Activated naive CD4-positive, alpha-beta T cell treated with anti-CD3 and anti-CD28 coated beads, Interleukin-2, amount 10 ng/mL, durations not matched to agents 7 days and 5 days (primary cell): ENCODE results near the gene PUS1.
A peak's percentile ranks its signal among the peaks of the same experiment; 100 is the strongest.

Experiments
- CTCF ChIA-PET: fragments of 350-600 bp; sonication (Branson Sonifier 250); formaldehyde crosslinking; loops from one replicate; lab custom pipeline; 2021; ENCODE audit warnings: antibody characterized with exemption; lab: Charles Lee
- DNase-seq: peaks from one replicate; pipeline ENCODE4 v3.0.0-alpha.2; 2020
- H3K27ac Mint-ChIP-seq: one replicate; pipeline ENCODE4 v1.8.0; 2021; ENCODE audit warnings: mild to moderate bottlenecking, moderate library complexity, mixed read lengths
- H3K27me3 Mint-ChIP-seq: one replicate; pipeline ENCODE4 v1.8.0; 2021; ENCODE audit warnings: mild to moderate bottlenecking, mixed read lengths
- H3K36me3 Mint-ChIP-seq: one replicate; pipeline ENCODE4 v1.8.0; 2021; ENCODE audit warnings: mixed read lengths
- H3K4me1 Mint-ChIP-seq: one replicate; pipeline ENCODE4 v1.8.0; 2021; ENCODE audit warnings: mixed read lengths
- H3K4me3 Mint-ChIP-seq: one replicate; pipeline ENCODE4 v1.8.0; 2021; ENCODE audit warnings: mild to moderate bottlenecking, moderate library complexity, mixed read lengths
- H3K9me3 Mint-ChIP-seq: one replicate; pipeline ENCODE4 v1.8.0; 2021; ENCODE audit warnings: mixed read lengths

PUS1 gene

DNA sequence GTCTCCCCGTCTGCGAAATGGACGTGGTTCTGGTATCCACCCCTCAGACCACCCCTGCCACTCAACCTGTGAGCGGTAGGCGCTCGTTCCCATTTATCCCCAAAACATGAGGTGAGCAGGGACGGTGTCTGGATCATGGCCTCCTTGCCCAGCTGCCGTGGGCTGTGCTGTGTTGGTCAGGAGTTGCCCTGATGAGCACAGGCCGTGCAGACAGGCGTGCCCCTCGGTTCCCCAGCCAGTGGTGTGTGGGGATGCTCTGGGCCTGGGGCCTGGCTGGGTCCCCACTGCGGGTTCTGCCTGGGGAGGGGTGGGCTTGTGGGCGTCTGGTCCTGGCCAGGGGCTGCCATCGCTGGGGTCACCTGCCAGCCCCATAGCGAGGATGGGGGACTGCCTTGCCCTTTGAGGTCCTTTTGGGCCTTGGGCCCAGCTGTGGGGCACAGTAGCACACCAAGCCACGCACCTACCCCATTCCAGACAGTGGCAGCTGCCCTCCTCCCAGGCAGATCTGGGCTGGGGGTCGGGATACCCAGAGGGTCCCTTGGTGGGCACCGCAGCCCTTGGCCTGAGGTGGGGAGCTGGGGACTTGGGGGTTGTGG, 11.3 kb upstream of the PUS1 start:
- Mint-ChIP-seq H3K36me3 (peaks cover 7% of the 10 kb centered on the region), H3K4me1 (no peaks in the 10 kb centered on the region), H3K27ac (no peak overlapping the region), H3K9me3 (no peaks in the 10 kb centered on the region), H3K27me3 (no peaks in the 10 kb centered on the region), H3K4me3 (no peak overlapping the region)
- DNase-seq = no peak
- CTCF ChIA-PET = no interaction called here

DNA sequence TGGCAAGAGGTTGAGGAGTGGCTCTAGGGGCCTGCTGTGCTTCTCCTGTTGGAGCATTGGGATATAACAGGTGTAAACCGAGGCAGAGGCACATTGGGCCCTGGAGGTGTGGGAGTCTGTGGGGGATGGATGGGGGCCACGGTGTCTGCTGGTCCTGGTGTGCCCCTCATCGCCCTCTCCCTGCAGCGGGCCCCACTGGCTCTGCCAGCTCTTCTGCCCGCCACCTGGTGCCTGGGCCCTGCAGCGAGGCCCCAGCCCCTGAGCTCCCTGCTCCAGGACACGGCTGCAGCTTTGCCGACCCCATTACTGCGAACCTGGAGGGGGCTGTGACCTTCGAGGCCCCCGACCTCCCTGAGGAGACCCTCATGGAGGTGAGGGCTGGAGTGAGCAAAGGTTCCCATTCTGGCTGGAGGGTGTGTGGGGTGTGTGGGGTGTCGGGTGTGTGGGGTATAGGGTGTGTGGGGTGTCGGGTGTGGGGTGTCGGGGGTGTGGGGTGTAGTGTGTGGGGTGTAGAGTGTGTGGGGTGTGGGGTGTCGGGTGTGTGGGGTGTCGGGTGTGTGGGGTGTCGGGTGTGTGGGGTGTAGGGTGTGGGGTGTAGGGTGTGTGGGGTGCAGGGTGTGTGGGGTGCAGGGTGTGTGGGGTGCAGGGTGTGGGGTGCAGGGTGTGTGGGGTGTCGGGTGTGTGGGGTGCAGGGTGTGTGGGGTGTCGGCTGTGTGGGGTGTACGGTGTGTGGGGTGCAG, 10.6 kb upstream of the PUS1 start:
- peaks cover 7% of the 10 kb centered on the region for H3K36me3 Mint-ChIP-seq

GRCh38 chr12:131919051-131919347, 10.1 kb upstream of the PUS1 start:
- no peaks in the 10 kb centered on the region for H3K4me1 Mint-ChIP-seq
- no peak overlapping the region for H3K27ac Mint-ChIP-seq

More for the DNA sequence above, 10.6 kb upstream of the PUS1 start:
- CTCF ChIA-PET = no interaction called here
- Mint-ChIP-seq H3K4me3 (no peak overlapping the region), H3K27ac (no peak overlapping the region), H3K4me1 (no peaks in the 10 kb centered on the region), H3K27me3 (no peaks in the 10 kb centered on the region), H3K9me3 (no peaks in the 10 kb centered on the region)
- no peak for DNase-seq

GRCh38 chr12:131919366-131920156, 9.5 kb upstream of the PUS1 start:
- peaks cover 7% of the 10 kb centered on the region for H3K36me3 Mint-ChIP-seq
- no peak overlapping the region for H3K4me3 Mint-ChIP-seq
- no peaks in the 10 kb centered on the region for H3K27me3 Mint-ChIP-seq
- peaks cover 3% of the 10 kb centered on the region for H3K4me1 Mint-ChIP-seq
- CTCF ChIA-PET = no interaction called here
- no peaks in the 10 kb centered on the region for H3K9me3 Mint-ChIP-seq
- H3K27ac Mint-ChIP-seq = no peak overlapping the region
- DNase-seq = no peak

More at GRCh38 chr12:131919051-131919347, 10.1 kb upstream of the PUS1 start:
- Mint-ChIP-seq H3K9me3 (no peaks in the 10 kb centered on the region), H3K36me3 (peaks cover 7% of the 10 kb centered on the region), H3K27me3 (no peaks in the 10 kb centered on the region), H3K4me3 (no peak overlapping the region)
- CTCF ChIA-PET = no interaction called here
- no peak for DNase-seq

- Mint-ChIP-seq H3K9me3 (no peaks in the 10 kb centered on the region), H3K36me3 (peaks cover 7% of the 10 kb centered on the region), H3K4me1 (peaks cover 9% of the 10 kb centered on the region), H3K27ac (no peak overlapping the region), H3K27me3 (no peaks in the 10 kb centered on the region), H3K4me3 (no peak overlapping the region)
- DNase-seq = no peak
- CTCF ChIA-PET = no interaction called here
These were observed 8.9 kb upstream of the PUS1 start for GRCh38 chr12:131920157-131920508.

GRCh38 chr12:131920902-131921840, 7.9 kb upstream of the PUS1 start:
- H3K4me1 Mint-ChIP-seq = peaks cover 9% of the 10 kb centered on the region
- peaks cover 7% of the 10 kb centered on the region for H3K36me3 Mint-ChIP-seq
- H3K4me3 Mint-ChIP-seq = no peak overlapping the region
- no peaks in the 10 kb centered on the region for H3K9me3 Mint-ChIP-seq
- no peak for DNase-seq
- no peak overlapping the region for H3K27ac Mint-ChIP-seq
- CTCF ChIA-PET = no interaction called here
- no peaks in the 10 kb centered on the region for H3K27me3 Mint-ChIP-seq

DNA sequence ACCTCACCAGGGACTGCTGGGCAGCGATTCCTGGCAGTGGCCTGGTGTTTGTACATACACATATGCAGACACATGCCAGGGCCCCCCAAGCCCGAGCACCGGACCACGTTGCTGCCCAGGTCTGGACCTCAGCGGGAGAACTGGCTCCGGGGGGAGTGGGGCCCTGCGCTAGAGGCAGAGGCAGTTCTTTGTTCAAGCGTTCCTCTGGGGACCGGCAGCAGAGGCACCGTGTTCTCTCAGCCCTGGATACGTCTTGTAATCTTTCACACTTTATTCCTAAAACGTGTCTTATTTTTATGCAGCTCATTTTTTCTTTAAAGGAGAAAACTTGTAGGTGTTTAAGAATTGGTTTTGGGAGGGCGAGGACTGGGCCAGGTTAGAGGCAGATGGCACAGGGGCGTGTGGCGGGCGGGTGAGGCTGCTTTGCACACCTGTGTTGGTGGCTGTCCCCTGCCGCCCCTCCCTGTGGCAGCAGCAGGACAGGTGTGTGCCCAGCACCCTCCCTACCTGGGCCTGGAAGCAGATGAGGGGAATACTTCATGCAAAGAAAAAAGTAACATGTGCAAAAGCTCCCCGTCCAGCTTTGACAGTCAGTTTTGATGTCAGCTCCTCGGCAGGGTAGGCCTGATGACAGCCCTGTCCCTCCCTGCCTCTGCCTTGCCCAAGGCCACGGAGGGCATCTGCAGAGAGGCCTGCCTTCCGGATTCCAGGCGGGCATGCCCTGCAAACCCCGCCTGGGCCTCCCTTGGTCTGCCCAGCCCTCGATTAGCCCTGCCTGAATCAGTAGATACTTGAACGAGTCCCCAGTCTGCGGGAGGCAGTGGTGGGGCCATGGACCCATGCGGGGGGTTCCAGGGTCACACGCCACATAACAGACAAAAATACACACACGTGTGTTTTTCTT, 7.0 kb upstream of the PUS1 start:
- no peak overlapping the region for H3K4me3 Mint-ChIP-seq
- no peak for DNase-seq
- CTCF ChIA-PET = no interaction called here
- H3K36me3 Mint-ChIP-seq = peaks cover 7% of the 10 kb centered on the region
- H3K27me3 Mint-ChIP-seq = no peaks in the 10 kb centered on the region
- peaks cover 9% of the 10 kb centered on the region for H3K4me1 Mint-ChIP-seq
- H3K9me3 Mint-ChIP-seq = no peaks in the 10 kb centered on the region
- H3K27ac Mint-ChIP-seq = no peak overlapping the region

DNA sequence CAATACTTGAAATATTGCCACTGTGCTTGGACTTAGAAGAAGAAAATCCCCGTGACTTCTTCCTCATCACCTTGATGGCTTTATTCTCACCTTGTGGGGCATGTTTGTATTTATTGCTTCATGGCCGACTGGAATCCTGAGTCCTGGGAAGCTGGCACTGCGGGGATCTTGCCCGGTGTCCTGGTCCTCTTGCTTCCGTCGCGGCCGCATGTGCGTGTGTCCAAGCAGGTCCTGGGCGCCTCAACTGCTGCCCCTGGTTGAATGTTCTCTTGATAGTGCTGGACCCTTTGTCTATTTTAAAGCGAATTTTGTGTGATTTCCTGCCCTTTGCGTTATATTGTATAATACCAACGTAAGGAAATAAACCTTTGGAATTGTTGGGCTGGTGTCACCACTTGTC, 6.3 kb upstream of the PUS1 start:
- peaks cover 1% of the 10 kb centered on the region for H3K27me3 Mint-ChIP-seq
- no peak overlapping the region for H3K27ac Mint-ChIP-seq
- no peaks in the 10 kb centered on the region for H3K9me3 Mint-ChIP-seq
- DNase-seq = no peak
- H3K4me1 Mint-ChIP-seq = peaks cover 12% of the 10 kb centered on the region
- H3K36me3 Mint-ChIP-seq = peaks cover 5% of the 10 kb centered on the region
- H3K4me3 Mint-ChIP-seq = no peak overlapping the region
- CTCF ChIA-PET = no interaction called here

DNA sequence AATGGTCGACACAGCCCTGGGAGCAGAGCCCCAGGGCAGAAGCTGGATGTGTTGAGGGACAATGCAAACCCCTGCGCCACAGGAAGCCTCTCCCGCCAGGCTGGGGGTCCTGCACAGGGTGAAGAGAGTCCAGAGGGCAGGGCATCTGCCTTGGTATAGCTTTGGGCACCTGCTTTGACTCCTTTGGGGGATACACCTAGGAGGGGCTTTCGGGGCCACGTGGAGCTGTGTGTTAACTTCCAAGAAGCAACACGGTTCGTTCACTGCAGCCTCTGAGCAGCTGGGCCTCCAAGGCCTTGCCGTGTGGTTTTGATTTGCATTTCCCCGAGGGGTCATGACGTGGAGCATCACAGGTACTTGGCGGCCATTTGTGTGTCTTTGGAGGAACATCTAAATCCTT, 5.8 kb upstream of the PUS1 start:
- Mint-ChIP-seq H3K9me3 (no peaks in the 10 kb centered on the region), H3K27me3 (peaks cover 3% of the 10 kb centered on the region), H3K27ac (no peak overlapping the region), H3K4me3 (no peak overlapping the region), H3K36me3 (peaks cover 5% of the 10 kb centered on the region), H3K4me1 (peaks cover 16% of the 10 kb centered on the region)
- CTCF ChIA-PET = no interaction called here
- DNase-seq = no peak

DNA sequence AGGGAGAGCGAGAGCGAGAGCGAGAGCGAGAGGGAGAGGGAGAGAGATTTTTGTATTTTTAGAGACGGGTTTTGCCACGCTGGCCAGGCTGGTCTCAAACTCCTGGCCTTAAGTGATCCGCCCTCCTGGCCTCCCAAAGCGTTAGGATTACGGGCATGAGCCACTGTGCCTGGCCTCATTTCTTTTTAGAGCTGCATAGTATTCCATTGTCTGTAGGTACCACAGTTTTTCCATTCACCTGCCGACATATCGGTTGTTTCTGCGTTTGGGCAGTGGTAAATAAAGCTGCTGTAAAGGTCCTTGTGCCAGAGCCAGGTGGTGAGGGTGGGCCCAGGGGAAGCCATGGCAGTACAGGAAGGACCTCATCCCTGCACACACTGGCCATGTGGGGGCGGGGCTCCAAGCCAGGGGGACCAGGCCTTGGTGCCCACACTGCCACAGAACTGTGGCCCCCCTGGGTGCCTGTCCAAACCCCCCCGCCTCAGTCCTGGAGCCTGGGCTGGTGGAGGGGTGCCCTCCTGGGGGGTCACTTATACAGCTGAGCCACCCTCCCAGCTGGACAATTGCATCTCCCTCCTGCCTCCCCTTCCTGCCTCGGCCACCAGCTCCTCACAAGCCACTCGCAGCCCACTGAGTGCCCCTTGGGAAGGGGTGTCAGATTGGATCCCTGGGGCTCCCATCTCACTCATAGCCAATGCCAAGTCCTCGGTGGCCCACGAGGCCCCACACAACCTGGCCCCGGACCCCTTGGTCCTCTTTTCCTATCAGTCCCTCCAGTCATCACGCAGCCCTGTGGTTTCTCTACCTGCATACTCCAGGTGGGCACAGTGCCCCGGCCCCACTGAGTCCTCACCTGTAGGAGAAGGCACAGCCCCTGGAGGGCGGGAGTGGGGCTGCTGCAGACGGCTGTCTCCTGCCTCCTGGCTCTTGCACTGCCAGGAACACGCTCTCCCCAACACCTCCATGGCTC, 1.7 kb upstream of the PUS1 start:
- DNase-seq = no peak
- H3K27ac Mint-ChIP-seq = peak overlapping the region; percentile 88
- no peaks in the 10 kb centered on the region for H3K9me3 Mint-ChIP-seq
- CTCF ChIA-PET = no interaction called here
- peaks cover 7% of the 10 kb centered on the region for H3K27me3 Mint-ChIP-seq
- peaks cover 31% of the 10 kb centered on the region for H3K4me1 Mint-ChIP-seq
- H3K4me3 Mint-ChIP-seq = peak overlapping the region; percentile 96
- peaks cover 10% of the 10 kb centered on the region for H3K36me3 Mint-ChIP-seq

GRCh38 chr12:131928080-131928710, 881 bp upstream of the PUS1 start:
- H3K9me3 Mint-ChIP-seq = no peaks in the 10 kb centered on the region
- H3K36me3 Mint-ChIP-seq = peaks cover 16% of the 10 kb centered on the region
- H3K4me1 Mint-ChIP-seq = peaks cover 35% of the 10 kb centered on the region
- peaks cover 7% of the 10 kb centered on the region for H3K27me3 Mint-ChIP-seq
- no peak for DNase-seq
- peak overlapping the region; percentile 88 for H3K27ac Mint-ChIP-seq
- CTCF ChIA-PET = no interaction called here
- H3K4me3 Mint-ChIP-seq = peak overlapping the region; percentile 96
